Type B pancreatic cell (in vitro differentiated cells): ENCODE results near the gene LRRTM3. TPM values are rescaled to one million over a fixed set of nuclear protein-coding genes. Genes with fewer than 3 reads are reported as not detected.

Experiments used
- DNase-seq: peaks from one replicate; pipeline ENCODE4 v3.0.0; 2021; ENCODE audit warnings: mixed read lengths; ENCODE audit not compliant: unreplicated experiment; ENCODE audit errors: extremely low spot score
- H3K27ac Mint-ChIP-seq: 2 replicates; pipeline ENCODE4 v1.8.0; 2021; ENCODE audit warnings: mild to moderate bottlenecking, mixed read lengths
- H3K27me3 Mint-ChIP-seq: 2 replicates; pipeline ENCODE4 v1.8.0; 2021; ENCODE audit warnings: mixed read lengths
- H3K36me3 Mint-ChIP-seq: 2 replicates; pipeline ENCODE4 v1.8.0; 2021; ENCODE audit warnings: mixed read lengths
- H3K4me1 Mint-ChIP-seq: one replicate; pipeline ENCODE4 v1.8.0; 2021; ENCODE audit warnings: mixed read lengths; ENCODE audit not compliant: unreplicated experiment
- H3K4me3 Mint-ChIP-seq: 2 replicates; pipeline ENCODE4 v1.8.0; 2021; ENCODE audit warnings: mild to moderate bottlenecking, mixed read lengths
- H3K9me3 Mint-ChIP-seq: 2 replicates; pipeline ENCODE4 v1.8.0; 2021; ENCODE audit warnings: mixed read lengths
- CTCF ChIP-seq: fragments of 200-600 bp; sonication (generic); conservative IDR thresholded peaks from 2 replicates; pipeline ENCODE4 v1.5.0; 2021; ENCODE audit warnings: antibody characterized with exemption, mild to moderate bottlenecking
- total RNA-seq: library from RNA; stranded (reverse); gene quantifications from 2 replicates; pipeline ENCODE4 v1.2.1, GENCODE V29; 2021; ENCODE audit warnings: low replicate concordance

LRRTM3 gene
- total RNA-seq, 1 donor from 2014 or later: 2.5 TPM

GRCh38 chr10:67141300-67141699, 215.5 kb downstream of the LRRTM3 start:
- H3K4me1 Mint-ChIP-seq: no peaks in the 10 kb centered on the region
- no peak for TF ChIP-seq CTCF
- H3K36me3 Mint-ChIP-seq: no peaks in the 10 kb centered on the region
- no peaks in the 10 kb centered on the region for H3K9me3 Mint-ChIP-seq
- H3K27me3 Mint-ChIP-seq: no peaks in the 10 kb centered on the region
- H3K4me3 Mint-ChIP-seq: no peak overlapping the region
- no peak overlapping the region for H3K27ac Mint-ChIP-seq
- no peak for DNase-seq

GRCh38 chr10:67144530-67144929, 218.7 kb downstream of the LRRTM3 start:
- H3K4me1 Mint-ChIP-seq: no peaks in the 10 kb centered on the region
- no peaks in the 10 kb centered on the region for H3K36me3 Mint-ChIP-seq
- H3K27me3 Mint-ChIP-seq: no peaks in the 10 kb centered on the region
- H3K27ac Mint-ChIP-seq: no peak overlapping the region
- no peaks in the 10 kb centered on the region for H3K9me3 Mint-ChIP-seq
- no peak overlapping the region for H3K4me3 Mint-ChIP-seq
- DNase-seq: no peak
- TF ChIP-seq CTCF: no peak
